GM10847 (cell line): ENCODE results near the gene VPS50.

ENCODE experiments used
- POLR2A ChIP-seq: IDR thresholded peaks from 2 replicates; pipeline ENCODE4 v1.6.1; 2011; ENCODE audit not compliant: insufficient read length; ENCODE audit errors: extremely low read depth

The VPS50 gene

DNA sequence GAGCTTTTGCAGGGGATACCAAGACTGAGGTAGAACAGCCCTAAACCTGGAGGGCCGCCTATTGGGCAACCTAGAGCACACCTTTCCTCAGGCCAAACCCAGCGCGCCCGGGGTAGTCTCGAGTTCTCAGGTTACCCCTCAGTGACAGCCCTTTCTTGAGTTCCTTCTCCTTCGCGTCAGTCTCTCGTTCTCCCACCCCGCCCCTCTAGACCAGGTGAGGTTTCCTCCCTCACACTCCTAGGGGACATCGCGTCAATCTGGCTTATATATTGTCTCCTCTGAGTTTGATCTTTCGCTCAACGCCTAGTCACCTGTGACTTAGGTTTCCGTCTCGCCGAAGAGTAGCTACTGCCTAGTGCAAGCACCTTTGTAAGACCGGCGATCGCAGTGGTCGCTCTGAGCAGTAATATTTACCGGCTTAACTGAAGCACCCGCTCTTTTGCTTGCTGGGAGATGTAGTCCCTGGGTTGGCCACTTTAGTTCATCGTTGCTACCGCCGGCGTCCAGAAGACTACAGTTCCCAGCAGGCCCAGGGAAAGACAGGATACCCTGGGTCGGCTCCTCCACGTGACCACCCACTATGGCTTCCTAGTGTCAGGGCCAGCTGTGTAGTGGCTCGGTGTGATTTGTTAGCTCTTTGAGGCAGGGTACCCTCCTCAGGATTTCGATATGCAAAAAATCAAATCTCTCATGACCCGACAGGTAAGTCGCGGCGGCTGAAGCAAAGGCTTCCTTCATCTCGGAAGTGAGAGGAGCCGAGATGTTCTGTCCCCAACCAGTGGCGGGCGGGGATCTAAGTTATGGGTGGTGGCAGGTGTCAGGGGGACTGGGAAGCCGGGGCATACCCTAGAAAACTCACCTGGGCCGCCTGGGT lies at the start of gene VPS50:
Gene VPS50, plus strand, starts transcription at position 568 of the 874 bp plus-strand sequence. Its CDS starts 102 bp downstream, at position 670.
- TF ChIP-seq POLR2A, result no peak

GRCh38 chr7:93185303-93186027 lies 46.7 kb upstream of the VPS50 start:
- TF ChIP-seq POLR2A, result no peak

DNA sequence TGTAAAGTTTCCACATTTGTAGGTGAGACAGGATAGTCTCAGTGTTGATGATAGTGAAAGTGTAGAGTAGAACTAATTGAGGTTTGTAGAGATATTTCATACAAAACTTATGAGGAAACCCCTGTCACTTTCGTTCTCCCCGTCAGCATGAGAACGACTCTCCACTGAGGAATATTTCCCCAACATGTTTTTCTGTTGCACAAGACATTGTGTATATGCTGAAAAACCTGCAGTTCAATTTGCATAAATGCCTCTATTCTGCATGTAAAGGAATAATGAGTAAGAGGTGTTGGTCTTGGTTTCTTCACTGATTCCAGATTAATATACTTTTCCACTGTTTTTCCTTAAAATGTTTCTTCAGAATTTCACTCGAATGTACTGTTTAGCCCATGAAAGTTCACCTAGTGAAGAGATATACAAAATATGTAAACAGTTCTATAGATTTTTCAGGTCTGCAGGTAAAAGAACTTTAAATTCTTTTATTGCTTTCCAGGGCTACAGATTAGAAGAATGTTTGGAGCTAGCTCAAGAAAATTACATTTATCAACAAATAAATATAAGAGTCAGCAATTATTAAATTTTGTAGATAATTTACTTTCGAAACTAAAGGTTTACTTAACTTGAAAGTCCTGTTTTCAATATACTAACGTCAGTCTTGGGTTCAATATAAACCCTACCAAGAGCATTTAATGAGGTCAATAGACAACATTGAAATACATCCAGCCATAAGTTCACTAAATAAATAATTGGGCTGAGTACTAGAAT lies 43.1 kb upstream of the VPS50 start:
- no peak for TF ChIP-seq POLR2A

- no peak for TF ChIP-seq POLR2A
Measured at GRCh38 chr7:93194386-93194785, 37.8 kb upstream of the VPS50 start.

DNA sequence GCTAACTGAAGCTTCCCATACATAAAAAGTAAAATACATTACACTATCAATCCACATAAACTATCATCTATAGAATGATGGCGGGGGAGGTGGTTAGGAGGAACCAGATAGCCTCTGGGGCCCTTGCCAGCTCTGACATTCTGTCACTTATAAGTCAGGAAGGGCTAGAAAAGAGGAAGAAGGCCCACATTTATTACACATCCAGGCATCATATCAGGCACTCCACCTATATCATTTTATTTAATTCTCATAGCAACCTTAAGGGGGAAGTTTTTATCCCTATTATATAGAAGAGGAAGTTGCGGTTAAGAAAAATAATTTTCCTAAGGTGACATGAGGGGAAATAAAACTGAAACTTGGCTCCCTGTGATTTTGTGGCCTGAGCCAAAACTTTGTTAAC lies 35.8 kb upstream of the VPS50 start:
- TF ChIP-seq POLR2A, result no peak

GRCh38 chr7:93198472-93198871 lies 33.7 kb upstream of the VPS50 start:
- no peak for TF ChIP-seq POLR2A

- no peak for TF ChIP-seq POLR2A
Measured at GRCh38 chr7:93202594-93203250, 29.4 kb upstream of the VPS50 start.

DNA sequence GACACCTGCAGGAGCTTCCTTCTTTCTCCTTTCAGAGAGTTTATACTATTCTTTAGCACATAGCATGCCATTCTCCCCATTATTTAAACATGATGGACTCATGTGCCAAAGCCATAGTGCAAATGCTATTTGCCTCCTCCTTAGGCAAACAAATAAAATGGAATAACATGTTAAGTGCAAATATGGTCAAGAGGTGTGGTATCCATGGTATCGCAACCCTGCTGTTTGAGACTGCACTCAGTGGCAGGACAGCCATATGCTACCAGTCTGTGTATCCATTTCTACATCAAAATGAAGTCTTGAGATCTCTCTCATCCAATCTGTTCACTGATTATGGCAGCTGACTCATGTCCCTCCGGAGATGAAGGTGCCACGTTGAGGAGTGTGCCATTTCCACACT lies 28.7 kb upstream of the VPS50 start:
- TF ChIP-seq POLR2A, result no peak

DNA sequence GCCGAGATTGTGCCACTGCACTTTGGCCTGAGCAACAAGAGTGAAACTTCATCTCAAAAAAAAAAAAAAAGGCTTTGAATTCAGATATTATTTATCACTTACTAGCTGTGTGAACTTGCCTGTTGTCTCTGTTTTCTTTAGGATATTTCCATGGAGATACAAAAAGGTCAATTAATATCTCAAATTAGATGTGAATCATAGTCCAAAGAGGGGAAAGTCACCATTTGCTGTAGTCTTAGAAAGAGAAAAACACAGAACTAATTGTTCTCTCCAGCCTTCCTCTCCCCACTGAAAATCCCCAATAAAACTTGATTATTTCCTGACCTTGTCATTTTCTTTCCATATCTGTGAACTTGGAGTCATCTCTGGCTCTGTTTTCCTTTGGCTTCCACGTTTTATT lies 27.1 kb upstream of the VPS50 start:
- no peak for TF ChIP-seq POLR2A

GRCh38 chr7:93211228-93211818 lies 20.8 kb upstream of the VPS50 start:
- TF ChIP-seq POLR2A, result no peak

GRCh38 chr7:93212881-93213280 lies 19.3 kb upstream of the VPS50 start:
- TF ChIP-seq POLR2A, result no peak

DNA sequence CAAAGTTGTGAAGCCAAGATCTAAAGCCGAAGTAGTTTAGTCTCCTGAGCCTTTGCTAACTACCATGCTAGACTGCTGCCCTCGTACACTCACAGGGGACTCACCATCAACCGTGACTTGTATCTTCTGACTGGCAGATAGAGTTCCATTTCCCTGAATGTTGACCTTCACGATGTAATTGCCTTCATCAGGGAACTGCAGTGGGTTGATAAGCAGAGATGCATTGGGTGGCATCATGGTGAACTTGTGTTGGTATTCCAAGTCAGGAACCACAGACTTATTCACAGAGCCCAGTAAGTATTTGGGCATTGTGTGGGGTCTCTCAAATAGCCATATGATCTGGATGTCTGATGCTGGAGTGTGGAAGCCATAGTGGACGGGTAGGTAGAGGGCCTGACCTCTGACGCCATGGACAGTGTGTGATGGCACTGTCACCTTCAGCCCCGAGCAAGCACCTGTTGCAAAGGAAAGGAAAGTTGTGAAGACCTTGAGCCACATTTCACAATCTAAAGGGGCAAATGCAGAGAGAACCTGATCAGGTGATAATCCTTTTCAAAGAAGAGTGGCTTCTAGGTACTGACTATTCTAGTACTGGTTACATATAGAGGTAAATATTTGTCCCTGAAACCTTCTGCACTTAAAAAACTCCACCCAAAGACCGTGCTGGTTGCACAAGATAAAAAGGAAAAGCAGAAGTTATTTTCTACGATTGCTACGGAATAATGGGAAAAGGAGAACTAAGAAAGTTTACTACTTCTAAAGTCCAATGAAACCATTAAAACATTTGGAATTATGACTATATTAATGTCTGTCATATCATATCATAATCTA lies 13.0 kb upstream of the VPS50 start:
- TF ChIP-seq POLR2A, result no peak

GRCh38 chr7:93219868-93220267 lies 12.3 kb upstream of the VPS50 start:
- TF ChIP-seq POLR2A, result no peak

DNA sequence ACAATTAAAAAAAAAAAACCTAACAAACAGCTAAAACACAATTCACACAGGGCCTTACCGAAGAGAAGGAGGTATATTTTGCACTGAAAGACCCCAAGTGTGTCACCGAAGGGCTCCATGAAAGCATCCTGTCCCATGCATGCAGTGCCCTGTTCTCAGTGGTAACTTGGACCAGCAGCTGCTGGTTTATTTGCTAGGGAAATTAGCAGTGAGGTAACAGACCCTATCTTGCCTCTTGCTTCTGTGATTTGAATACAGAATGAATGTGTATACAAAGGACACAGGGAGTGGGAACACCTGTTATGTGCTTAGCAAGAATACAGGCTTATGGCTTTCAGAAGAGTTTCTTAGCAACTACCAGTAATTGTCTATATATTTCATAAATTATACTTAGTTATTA lies 5.9 kb upstream of the VPS50 start, which contains the start of gene HEPACAM2:
Gene HEPACAM2, minus strand, starts transcription at position 160 of the 400 bp plus-strand sequence.
- no peak for TF ChIP-seq POLR2A
